Smooth muscle cell (in vitro differentiated cells): ENCODE data around the gene ATP2B1. TPM values are rescaled to one million over a fixed set of nuclear protein-coding genes. Genes with fewer than 3 reads are reported as not detected.

Experiments used
- DNase-seq: peaks from one replicate; lab custom pipeline; 2025; ENCODE audit not compliant: unreplicated experiment; lab: John Stamatoyannopoulos, UW
- H2AFZ ChIP-seq: fragments of 200-600 bp; sonication (generic); 2 replicates; pipeline ENCODE4 v1.6.0; 2016; ENCODE audit warnings: antibody characterized with exemption, low read depth, mild to moderate bottlenecking
- H3F3A ChIP-seq: fragments of 200-600 bp; sonication (generic); 2 replicates; pipeline ENCODE4 v1.6.0; 2017; ENCODE audit warnings: antibody characterized with exemption, low read depth
- H3K27ac ChIP-seq: fragments of 200-600 bp; sonication (generic); 2 replicates; pipeline ENCODE4 v1.5.1; 2016; ENCODE audit warnings: low read depth, mild to moderate bottlenecking
- H3K27me3 ChIP-seq: fragments of 200-600 bp; sonication (generic); 2 replicates; pipeline ENCODE4 v1.6.1; 2016; ENCODE audit warnings: low read depth, mild to moderate bottlenecking
- H3K36me3 ChIP-seq: fragments of 200-600 bp; sonication (generic); 2 replicates; pipeline ENCODE4 v1.5.1; 2016; ENCODE audit warnings: low read depth
- H3K4me1 ChIP-seq: fragments of 200-600 bp; sonication (generic); 2 replicates; pipeline ENCODE4 v1.5.1; 2016; ENCODE audit warnings: low read depth
- H3K4me2 ChIP-seq: fragments of 200-600 bp; sonication (generic); 2 replicates; pipeline ENCODE4 v1.6.0; 2016; ENCODE audit warnings: mild to moderate bottlenecking
- H3K4me3 ChIP-seq: fragments of 200-600 bp; sonication (generic); 2 replicates; pipeline ENCODE4 v1.5.1; 2016; ENCODE audit warnings: mild to moderate bottlenecking
- H3K79me2 ChIP-seq: fragments of 200-600 bp; sonication (generic); 2 replicates; pipeline ENCODE4 v1.6.0; 2016; ENCODE audit warnings: low read depth, mild to moderate bottlenecking
- H3K9ac ChIP-seq: fragments of 200-600 bp; sonication (generic); 2 replicates; pipeline ENCODE4 v1.6.0; 2016; ENCODE audit warnings: low read depth
- H3K9me3 ChIP-seq: fragments of 200-600 bp; sonication (generic); replicated peaks from 2 replicates; pipeline ENCODE4 v1.5.1; 2016; ENCODE audit warnings: low read depth
- H4K20me1 ChIP-seq: fragments of 200-600 bp; sonication (generic); 2 replicates; pipeline ENCODE4 v1.6.0; 2016; ENCODE audit warnings: low read depth
- WGBS: methylation state at CpG from one replicate; pipeline ENCODE4 v1.1.7; 2016; ENCODE audit warnings: low lambda C conversion rate; 5-methylcytosine and 5-hydroxymethylcytosine counted together
- polyA plus RNA-seq: library from polyadenylated mRNA; unstranded; fragments of >200 nt; fragmentation: Nextera tagmentation; extraction: Ambion mirVana; gene quantifications from 2 replicates; pipeline ENCODE4 v1.2.1, GENCODE V29; 2016
- total RNA-seq: library from RNA; depleted of rRNA; stranded (reverse); fragments of >200 nt; gene quantifications from 2 replicates; pipeline ENCODE4 v1.2.3, GENCODE V29; 2014
- TF ChIP-seq, protein P1 (sequence below): fragments of 200-600 bp; sonication (generic); IDR thresholded peaks from 2 replicates; pipeline ENCODE4 v1.5.1; 2017; ENCODE audit warnings: borderline replicate concordance, mild to moderate bottlenecking, antibody characterized with exemption; ENCODE audit not compliant: insufficient read depth, poor library complexity, severe bottlenecking

The ATP2B1 gene
- total and polyA plus RNA-seq, 2 experiments from 2014 or later = 42.8 to 70.1 TPM

GRCh38 chr12:89709995-89710872 is 1.6 kb upstream of the ATP2B1 start:
- H3K4me2 ChIP-seq = peak overlapping the region; percentile 93
- peak overlapping the region; percentile 26 for H2AFZ ChIP-seq
- TF ChIP-seq, protein P1, sequence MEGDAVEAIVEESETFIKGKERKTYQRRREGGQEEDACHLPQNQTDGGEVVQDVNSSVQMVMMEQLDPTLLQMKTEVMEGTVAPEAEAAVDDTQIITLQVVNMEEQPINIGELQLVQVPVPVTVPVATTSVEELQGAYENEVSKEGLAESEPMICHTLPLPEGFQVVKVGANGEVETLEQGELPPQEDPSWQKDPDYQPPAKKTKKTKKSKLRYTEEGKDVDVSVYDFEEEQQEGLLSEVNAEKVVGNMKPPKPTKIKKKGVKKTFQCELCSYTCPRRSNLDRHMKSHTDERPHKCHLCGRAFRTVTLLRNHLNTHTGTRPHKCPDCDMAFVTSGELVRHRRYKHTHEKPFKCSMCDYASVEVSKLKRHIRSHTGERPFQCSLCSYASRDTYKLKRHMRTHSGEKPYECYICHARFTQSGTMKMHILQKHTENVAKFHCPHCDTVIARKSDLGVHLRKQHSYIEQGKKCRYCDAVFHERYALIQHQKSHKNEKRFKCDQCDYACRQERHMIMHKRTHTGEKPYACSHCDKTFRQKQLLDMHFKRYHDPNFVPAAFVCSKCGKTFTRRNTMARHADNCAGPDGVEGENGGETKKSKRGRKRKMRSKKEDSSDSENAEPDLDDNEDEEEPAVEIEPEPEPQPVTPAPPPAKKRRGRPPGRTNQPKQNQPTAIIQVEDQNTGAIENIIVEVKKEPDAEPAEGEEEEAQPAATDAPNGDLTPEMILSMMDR = no peak
- H3K9me3 ChIP-seq = no peaks in the 10 kb centered on the region
- no peaks in the 10 kb centered on the region for H3F3A ChIP-seq
- peak overlapping the region; percentile 93 for H3K27ac ChIP-seq
- DNase-seq = peak; percentile 85
- H3K9ac ChIP-seq = peak overlapping the region; percentile 96
- H3K36me3 ChIP-seq = no peaks in the 10 kb centered on the region
- peaks cover 31% of the 10 kb centered on the region for H4K20me1 ChIP-seq
- peaks cover 34% of the 10 kb centered on the region for H3K79me2 ChIP-seq
- H3K4me1 ChIP-seq = peaks cover 28% of the 10 kb centered on the region
- no peaks in the 10 kb centered on the region for H3K27me3 ChIP-seq
- peak overlapping the region; percentile 73 for H3K4me3 ChIP-seq
- WGBS = 2% methylated on average over 36 of the region's 45 CpGs

GRCh38 chr12:89709157-89709994 is 738 bp upstream of the ATP2B1 start:
- TF ChIP-seq, protein P1 = no peak
- Histone ChIP-seq H4K20me1 (peaks cover 39% of the 10 kb centered on the region), H3K79me2 (peaks cover 42% of the 10 kb centered on the region), H3K27me3 (no peaks in the 10 kb centered on the region), H3K4me2 (peak overlapping the region; percentile 93), H3K9me3 (no peaks in the 10 kb centered on the region), H3K4me1 (peaks cover 34% of the 10 kb centered on the region), H3K36me3 (no peaks in the 10 kb centered on the region), H3K27ac (peak overlapping the region; percentile 93), H2AFZ (peak overlapping the region; percentile 26), H3K9ac (peak overlapping the region; percentile 96), H3F3A (no peaks in the 10 kb centered on the region), H3K4me3 (peak overlapping the region; percentile 73)
- WGBS = under 1% methylated on average over 37 of the region's 103 CpGs
- DNase-seq = peak; percentile 95

DNA sequence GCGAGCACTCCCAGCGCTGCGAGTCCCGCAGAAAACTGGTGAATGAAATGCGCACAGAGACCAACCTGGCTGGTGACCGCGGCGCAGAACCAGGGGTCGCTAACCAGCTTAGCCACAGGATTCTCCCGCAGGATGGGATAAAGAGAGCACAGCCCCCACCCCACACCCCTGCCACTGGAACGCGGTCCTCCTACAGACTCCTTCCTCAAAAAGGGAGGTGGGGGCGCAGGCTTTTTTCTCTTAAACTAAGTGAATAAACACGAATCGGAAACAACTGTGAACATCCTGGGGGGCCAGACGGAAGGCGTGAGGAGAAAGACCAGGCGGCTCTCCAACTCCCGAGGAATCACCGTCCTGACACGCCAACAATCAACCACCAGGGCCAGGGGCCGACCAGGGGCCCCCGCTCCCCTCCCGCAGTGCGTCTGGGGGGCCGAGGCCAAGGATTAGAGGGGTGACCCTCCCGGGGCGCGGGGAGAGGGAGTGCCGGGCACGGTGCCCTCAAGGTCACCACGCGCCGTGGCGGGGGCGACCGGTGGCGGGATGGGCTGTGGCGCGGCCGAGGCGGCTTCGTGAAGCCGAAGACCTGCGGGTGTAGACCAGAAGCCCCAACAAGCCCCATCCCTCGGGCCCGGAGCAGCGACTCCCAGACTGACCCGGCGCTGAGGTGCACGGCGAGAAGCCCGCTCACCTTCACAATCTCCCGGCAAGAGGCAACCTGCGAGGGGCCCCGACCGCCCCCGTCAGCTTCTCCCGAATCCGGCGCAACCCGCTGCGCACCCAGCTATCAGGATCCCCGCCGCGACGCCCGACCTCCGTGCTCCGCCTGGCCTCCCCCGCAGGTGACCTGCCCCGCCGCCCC is 704 bp downstream of the ATP2B1 start:
- peak overlapping the region; percentile 93 for H3K27ac ChIP-seq
- peak overlapping the region; percentile 73 for H3K4me3 ChIP-seq
- peaks cover 45% of the 10 kb centered on the region for H3K4me1 ChIP-seq
- no peaks in the 10 kb centered on the region for H3K36me3 ChIP-seq
- H3K9ac ChIP-seq = peak overlapping the region; percentile 81
- H3F3A ChIP-seq = no peaks in the 10 kb centered on the region
- 1% methylated on average over 64 of the region's 73 CpGs for WGBS
- no peak for DNase-seq
- H2AFZ ChIP-seq = peak overlapping the region; percentile 55
- peak overlapping the region; percentile 90 for H3K4me2 ChIP-seq
- peaks cover 53% of the 10 kb centered on the region for H4K20me1 ChIP-seq
- peaks cover 57% of the 10 kb centered on the region for H3K79me2 ChIP-seq
- TF ChIP-seq, protein P1 = no peak
- no peaks in the 10 kb centered on the region for H3K27me3 ChIP-seq
- H3K9me3 ChIP-seq = no peaks in the 10 kb centered on the region
